WTC11 (cell line): Measurements from ENCODE around the gene DPP10. TPM values are rescaled to one million over a fixed set of nuclear protein-coding genes. Genes with fewer than 3 reads are reported as not detected.

Source experiments
- ATAC-seq: fragments of 200-7000 bp; cut with Tn5 transposase; 2 replicates; pipeline ENCODE4 v1.10.0; 2021; ENCODE audit warnings: mild to moderate bottlenecking, moderate library complexity
- CTCF ChIA-PET: fragments of 300-600 bp; sonication (Branson Sonifier 250); formaldehyde crosslinking; loops from one replicate; lab custom pipeline; 2021; ENCODE audit warnings: antibody characterized with exemption; lab: Charles Lee
- POLR2A ChIA-PET: fragments of 350-600 bp; sonication (Branson Sonifier 250); formaldehyde crosslinking; loops from one replicate; lab custom pipeline; 2021; ENCODE audit warnings: antibody characterized with exemption; lab: Charles Lee
- DNase-seq: peaks from one replicate; pipeline ENCODE4 v3.0.0; 2021; ENCODE audit warnings: low spot score
- H3K27ac Mint-ChIP-seq: 2 replicates; pipeline ENCODE4 v1.8.0; 2021; ENCODE audit warnings: mixed read lengths
- H3K27me3 Mint-ChIP-seq: 2 replicates; pipeline ENCODE4 v1.8.0; 2021; ENCODE audit warnings: low read depth, mild to moderate bottlenecking, moderate library complexity, mixed read lengths
- H3K36me3 Mint-ChIP-seq: 2 replicates; pipeline ENCODE4 v1.8.0; 2021; ENCODE audit warnings: mixed read lengths
- H3K4me1 Mint-ChIP-seq: 2 replicates; pipeline ENCODE4 v1.8.0; 2022; ENCODE audit warnings: mixed read lengths
- H3K4me3 Mint-ChIP-seq: 2 replicates; pipeline ENCODE4 v1.8.0; 2021; ENCODE audit warnings: mild to moderate bottlenecking, moderate library complexity, mixed read lengths
- H3K9me3 Mint-ChIP-seq: 2 replicates; pipeline ENCODE4 v1.8.0; 2021; ENCODE audit warnings: mixed read lengths
- ELF4 ChIP-seq: sonication (generic); formaldehyde crosslinking; IDR thresholded peaks from 2 replicates; pipeline ENCODE4 v1.8.1; 2022; ENCODE audit warnings: low read depth, mild to moderate bottlenecking, moderate library complexity, missing genetic modification reagents
- EMX1 ChIP-seq: fragments of 250-450 bp; sonication (Bioruptor Pico); IDR thresholded peaks from 2 replicates; pipeline ENCODE4 v1.8.0; 2021; ENCODE audit warnings: mild to moderate bottlenecking
- FOXJ3 ChIP-seq: sonication (generic); formaldehyde crosslinking; IDR thresholded peaks from 2 replicates; pipeline ENCODE4 v1.9.0; 2021; ENCODE audit warnings: missing genetic modification reagents, mild to moderate bottlenecking, borderline replicate concordance
- GRHL2 ChIP-seq: fragments of 250-450 bp; sonication (Bioruptor Pico); IDR thresholded peaks from 2 replicates; pipeline ENCODE4 v1.8.0; 2022; ENCODE audit warnings: mild to moderate bottlenecking, moderate library complexity; ENCODE audit not compliant: insufficient replicate concordance, severe bottlenecking
- HMGA2 ChIP-seq: fragments of 250-450 bp; sonication (Bioruptor Pico); IDR thresholded peaks from 2 replicates; pipeline ENCODE4 v1.4.0; 2021; ENCODE audit warnings: mild to moderate bottlenecking, moderate library complexity
- MXD4 ChIP-seq: fragments of 250-450 bp; sonication (Bioruptor Pico); IDR thresholded peaks from 2 replicates; pipeline ENCODE4 v1.8.0; 2021; ENCODE audit warnings: mild to moderate bottlenecking, moderate library complexity, borderline replicate concordance
- MYBL2 ChIP-seq: sonication (generic); formaldehyde crosslinking; IDR thresholded peaks from 2 replicates; pipeline ENCODE4 v1.8.1; 2023; ENCODE audit warnings: mild to moderate bottlenecking, moderate library complexity, missing genetic modification reagents
- NFE2L1 ChIP-seq: sonication (generic); formaldehyde crosslinking; IDR thresholded peaks from 2 replicates; pipeline ENCODE4 v1.8.1; 2023; ENCODE audit warnings: missing genetic modification reagents
- NFYB ChIP-seq: sonication (generic); formaldehyde crosslinking; conservative IDR thresholded peaks from 2 replicates; pipeline ENCODE4 v1.8.0; 2022; ENCODE audit warnings: low read depth, missing genetic modification reagents
- NR1H2 ChIP-seq: sonication (generic); formaldehyde crosslinking; IDR thresholded peaks from 2 replicates; pipeline ENCODE4 v1.9.0; 2021; ENCODE audit warnings: mild to moderate bottlenecking, moderate library complexity, missing genetic modification reagents
- NR3C1 ChIP-seq: sonication (generic); formaldehyde crosslinking; conservative IDR thresholded peaks from 2 replicates; pipeline ENCODE4 v1.8.1; 2023; ENCODE audit warnings: low read depth, mild to moderate bottlenecking, missing genetic modification reagents
- PRRX2 ChIP-seq: fragments of 250-450 bp; sonication (Bioruptor Pico); IDR thresholded peaks from 2 replicates; pipeline ENCODE4 v1.8.0; 2021; ENCODE audit warnings: mild to moderate bottlenecking
- SP1 ChIP-seq: sonication (generic); formaldehyde crosslinking; conservative IDR thresholded peaks from 2 replicates; pipeline ENCODE4 v1.8.1; 2022; ENCODE audit warnings: missing genetic modification reagents
- TCF7 ChIP-seq: sonication (generic); formaldehyde crosslinking; IDR thresholded peaks from 2 replicates; pipeline ENCODE4 v1.8.0; 2022; ENCODE audit warnings: mild to moderate bottlenecking, low read depth, missing genetic modification reagents, moderate library complexity
- ZNF396 ChIP-seq: fragments of 250-450 bp; sonication (Bioruptor Pico); IDR thresholded peaks from 2 replicates; pipeline ENCODE4 v1.8.0; 2021; ENCODE audit warnings: mild to moderate bottlenecking, moderate library complexity, borderline replicate concordance
- ZNF671 ChIP-seq: fragments of 250-450 bp; sonication (Bioruptor Pico); IDR thresholded peaks from 2 replicates; pipeline ENCODE4 v1.8.0; 2021; ENCODE audit warnings: mild to moderate bottlenecking
- total RNA-seq: library from RNA; stranded (reverse); gene quantifications from 3 replicates; pipeline ENCODE4 v1.2.3, GENCODE V29; 2021
- TF ChIP-seq, protein P1 (sequence below): sonication (generic); formaldehyde crosslinking; IDR thresholded peaks from 2 replicates; pipeline ENCODE4 v1.8.1; 2023; ENCODE audit warnings: mild to moderate bottlenecking, missing genetic modification reagents
- TF ChIP-seq, protein P2 (sequence below): sonication (generic); formaldehyde crosslinking; IDR thresholded peaks from 2 replicates; pipeline ENCODE4 v1.8.1; 2023; ENCODE audit warnings: mild to moderate bottlenecking, missing genetic modification reagents
- TF ChIP-seq, protein P3 (sequence below): fragments of 250-450 bp; sonication (Bioruptor Pico); IDR thresholded peaks from 2 replicates; pipeline ENCODE4 v2.1.2; 2022; ENCODE audit warnings: mild to moderate bottlenecking, moderate library complexity
- TF ChIP-seq, protein P4 (sequence below): sonication (generic); formaldehyde crosslinking; conservative IDR thresholded peaks from 2 replicates; pipeline ENCODE4 v1.8.1; 2023; ENCODE audit warnings: mild to moderate bottlenecking, low read depth, missing genetic modification reagents, moderate library complexity
- TF ChIP-seq, protein P5 (sequence below): sonication (generic); formaldehyde crosslinking; IDR thresholded peaks from 2 replicates; pipeline ENCODE4 v1.8.1; 2023; ENCODE audit warnings: mild to moderate bottlenecking, missing genetic modification reagents, moderate library complexity
- TF ChIP-seq, protein P6 (sequence below): sonication (generic); formaldehyde crosslinking; IDR thresholded peaks from 2 replicates; pipeline ENCODE4 v1.8.0; 2022; ENCODE audit warnings: mild to moderate bottlenecking, missing genetic modification reagents
- TF ChIP-seq, protein P7 (sequence below): sonication (generic); formaldehyde crosslinking; IDR thresholded peaks from 2 replicates; pipeline ENCODE4 v1.8.1; 2023; ENCODE audit warnings: mild to moderate bottlenecking, missing genetic modification reagents, borderline replicate concordance

DPP10 gene
- total RNA-seq, 1 experiment from 2014 or later: 4.0 TPM

DNA sequence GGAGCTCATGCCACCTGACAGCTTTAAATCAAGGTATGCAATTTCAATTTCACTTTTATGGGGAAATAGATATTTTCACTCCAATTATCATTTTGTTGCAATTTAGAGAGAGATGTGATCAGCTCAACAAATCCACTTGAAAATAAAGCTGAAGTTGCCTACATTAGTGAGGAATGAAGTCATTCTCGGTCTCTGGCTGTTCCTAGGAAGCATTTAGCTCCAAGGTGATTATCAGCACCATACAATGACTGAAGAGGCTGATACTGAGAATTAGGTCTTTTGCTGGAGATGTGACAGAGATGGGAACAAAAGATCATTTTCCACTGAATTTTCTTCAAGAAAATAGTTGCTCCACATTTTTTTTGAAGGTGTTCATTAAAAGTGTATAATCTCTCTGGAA lies 1303.7 kb downstream of the DPP10 start:
- no peak for TF ChIP-seq ELF4
- TF ChIP-seq GRHL2 (CRISPR knock-in tag): no peak
- TF ChIP-seq, protein P1, sequence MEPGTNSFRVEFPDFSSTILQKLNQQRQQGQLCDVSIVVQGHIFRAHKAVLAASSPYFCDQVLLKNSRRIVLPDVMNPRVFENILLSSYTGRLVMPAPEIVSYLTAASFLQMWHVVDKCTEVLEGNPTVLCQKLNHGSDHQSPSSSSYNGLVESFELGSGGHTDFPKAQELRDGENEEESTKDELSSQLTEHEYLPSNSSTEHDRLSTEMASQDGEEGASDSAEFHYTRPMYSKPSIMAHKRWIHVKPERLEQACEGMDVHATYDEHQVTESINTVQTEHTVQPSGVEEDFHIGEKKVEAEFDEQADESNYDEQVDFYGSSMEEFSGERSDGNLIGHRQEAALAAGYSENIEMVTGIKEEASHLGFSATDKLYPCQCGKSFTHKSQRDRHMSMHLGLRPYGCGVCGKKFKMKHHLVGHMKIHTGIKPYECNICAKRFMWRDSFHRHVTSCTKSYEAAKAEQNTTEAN (CRISPR knock-in tag): no peak
- no peak for TF ChIP-seq EMX1 (CRISPR knock-in tag)
- TF ChIP-seq HMGA2 (CRISPR knock-in tag): no peak
- TF ChIP-seq ZNF396: no peak
- no peak for TF ChIP-seq TCF7 (CRISPR knock-in tag)
- TF ChIP-seq NFYB (CRISPR knock-in tag): no peak
- TF ChIP-seq, protein P2, sequence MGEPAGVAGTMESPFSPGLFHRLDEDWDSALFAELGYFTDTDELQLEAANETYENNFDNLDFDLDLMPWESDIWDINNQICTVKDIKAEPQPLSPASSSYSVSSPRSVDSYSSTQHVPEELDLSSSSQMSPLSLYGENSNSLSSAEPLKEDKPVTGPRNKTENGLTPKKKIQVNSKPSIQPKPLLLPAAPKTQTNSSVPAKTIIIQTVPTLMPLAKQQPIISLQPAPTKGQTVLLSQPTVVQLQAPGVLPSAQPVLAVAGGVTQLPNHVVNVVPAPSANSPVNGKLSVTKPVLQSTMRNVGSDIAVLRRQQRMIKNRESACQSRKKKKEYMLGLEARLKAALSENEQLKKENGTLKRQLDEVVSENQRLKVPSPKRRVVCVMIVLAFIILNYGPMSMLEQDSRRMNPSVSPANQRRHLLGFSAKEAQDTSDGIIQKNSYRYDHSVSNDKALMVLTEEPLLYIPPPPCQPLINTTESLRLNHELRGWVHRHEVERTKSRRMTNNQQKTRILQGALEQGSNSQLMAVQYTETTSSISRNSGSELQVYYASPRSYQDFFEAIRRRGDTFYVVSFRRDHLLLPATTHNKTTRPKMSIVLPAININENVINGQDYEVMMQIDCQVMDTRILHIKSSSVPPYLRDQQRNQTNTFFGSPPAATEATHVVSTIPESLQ (CRISPR knock-in tag): no peak
- no peak for TF ChIP-seq SP1 (CRISPR knock-in tag)
- TF ChIP-seq, protein P3, sequence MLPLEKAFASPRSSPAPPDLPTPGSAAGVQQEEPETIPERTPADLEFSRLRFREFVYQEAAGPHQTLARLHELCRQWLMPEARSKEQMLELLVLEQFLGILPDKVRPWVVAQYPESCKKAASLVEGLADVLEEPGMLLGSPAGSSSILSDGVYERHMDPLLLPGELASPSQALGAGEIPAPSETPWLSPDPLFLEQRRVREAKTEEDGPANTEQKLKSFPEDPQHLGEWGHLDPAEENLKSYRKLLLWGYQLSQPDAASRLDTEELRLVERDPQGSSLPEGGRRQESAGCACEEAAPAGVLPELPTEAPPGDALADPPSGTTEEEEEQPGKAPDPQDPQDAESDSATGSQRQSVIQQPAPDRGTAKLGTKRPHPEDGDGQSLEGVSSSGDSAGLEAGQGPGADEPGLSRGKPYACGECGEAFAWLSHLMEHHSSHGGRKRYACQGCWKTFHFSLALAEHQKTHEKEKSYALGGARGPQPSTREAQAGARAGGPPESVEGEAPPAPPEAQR (CRISPR knock-in tag): no peak
- no peak for TF ChIP-seq MYBL2 (CRISPR knock-in tag)
- TF ChIP-seq, protein P4, sequence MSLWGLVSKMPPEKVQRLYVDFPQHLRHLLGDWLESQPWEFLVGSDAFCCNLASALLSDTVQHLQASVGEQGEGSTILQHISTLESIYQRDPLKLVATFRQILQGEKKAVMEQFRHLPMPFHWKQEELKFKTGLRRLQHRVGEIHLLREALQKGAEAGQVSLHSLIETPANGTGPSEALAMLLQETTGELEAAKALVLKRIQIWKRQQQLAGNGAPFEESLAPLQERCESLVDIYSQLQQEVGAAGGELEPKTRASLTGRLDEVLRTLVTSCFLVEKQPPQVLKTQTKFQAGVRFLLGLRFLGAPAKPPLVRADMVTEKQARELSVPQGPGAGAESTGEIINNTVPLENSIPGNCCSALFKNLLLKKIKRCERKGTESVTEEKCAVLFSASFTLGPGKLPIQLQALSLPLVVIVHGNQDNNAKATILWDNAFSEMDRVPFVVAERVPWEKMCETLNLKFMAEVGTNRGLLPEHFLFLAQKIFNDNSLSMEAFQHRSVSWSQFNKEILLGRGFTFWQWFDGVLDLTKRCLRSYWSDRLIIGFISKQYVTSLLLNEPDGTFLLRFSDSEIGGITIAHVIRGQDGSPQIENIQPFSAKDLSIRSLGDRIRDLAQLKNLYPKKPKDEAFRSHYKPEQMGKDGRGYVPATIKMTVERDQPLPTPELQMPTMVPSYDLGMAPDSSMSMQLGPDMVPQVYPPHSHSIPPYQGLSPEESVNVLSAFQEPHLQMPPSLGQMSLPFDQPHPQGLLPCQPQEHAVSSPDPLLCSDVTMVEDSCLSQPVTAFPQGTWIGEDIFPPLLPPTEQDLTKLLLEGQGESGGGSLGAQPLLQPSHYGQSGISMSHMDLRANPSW (CRISPR knock-in tag): no peak
- no peak for TF ChIP-seq FOXJ3 (CRISPR knock-in tag)
- TF ChIP-seq ZNF671 (CRISPR knock-in tag): no peak
- TF ChIP-seq, all 79 proteins: peak for 0
- ChIA-PET POLR2A (interaction anchor here (0.5 kb wide), 1 partner anchor 199 kb away, joined by 3 read pairs; no protein-coding TSS in a partner anchor), CTCF (no interaction called here)
- ATAC-seq: no peak
- Mint-ChIP-seq H3K27me3 (no peaks in the 10 kb centered on the region), H3K4me3 (no peak overlapping the region), H3K9me3 (peaks cover 7% of the 10 kb centered on the region; the same call in 1 of the 2 replicates), H3K27ac (no peak overlapping the region), H3K36me3 (peaks cover 4% of the 10 kb centered on the region; the same call in 1 of the 2 replicates), H3K4me1 (no peaks in the 10 kb centered on the region)
- no peak for DNase-seq

DNA sequence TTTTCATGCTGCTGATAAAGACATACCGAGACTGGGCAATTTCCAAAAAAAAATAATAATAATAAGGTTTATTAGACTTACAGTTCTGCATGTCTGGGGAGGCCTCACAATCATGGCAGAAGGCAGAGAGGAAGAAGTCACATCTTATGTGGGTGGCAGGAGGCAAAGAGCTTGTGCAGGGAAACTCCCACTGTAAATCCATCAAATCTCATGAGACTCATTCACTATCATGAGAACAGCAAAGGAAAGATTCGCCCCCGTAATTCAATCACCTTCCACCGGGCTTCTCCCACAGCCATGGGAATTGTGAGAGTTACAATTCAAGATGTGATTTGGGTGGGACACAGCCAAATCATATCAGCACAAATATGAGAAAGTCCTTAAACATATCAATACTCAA lies 1314.8 kb downstream of the DPP10 start:
- Mint-ChIP-seq H3K27me3 (no peaks in the 10 kb centered on the region), H3K9me3 (peaks cover 19% of the 10 kb centered on the region), H3K4me3 (no peak overlapping the region), H3K36me3 (peaks cover 7% of the 10 kb centered on the region; the same call in 1 of the 2 replicates), H3K4me1 (peaks cover 2% of the 10 kb centered on the region; the same call in 1 of the 2 replicates), H3K27ac (no peak overlapping the region)
- no peak for ATAC-seq
- POLR2A ChIA-PET: no interaction called here
- no peak for DNase-seq
- CTCF ChIA-PET: no interaction called here
- TF ChIP-seq, protein P5, sequence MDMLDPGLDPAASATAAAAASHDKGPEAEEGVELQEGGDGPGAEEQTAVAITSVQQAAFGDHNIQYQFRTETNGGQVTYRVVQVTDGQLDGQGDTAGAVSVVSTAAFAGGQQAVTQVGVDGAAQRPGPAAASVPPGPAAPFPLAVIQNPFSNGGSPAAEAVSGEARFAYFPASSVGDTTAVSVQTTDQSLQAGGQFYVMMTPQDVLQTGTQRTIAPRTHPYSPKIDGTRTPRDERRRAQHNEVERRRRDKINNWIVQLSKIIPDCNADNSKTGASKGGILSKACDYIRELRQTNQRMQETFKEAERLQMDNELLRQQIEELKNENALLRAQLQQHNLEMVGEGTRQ (CRISPR knock-in tag): no peak
- TF ChIP-seq NR3C1 (CRISPR knock-in tag) (no peak), NR1H2 (CRISPR knock-in tag) (no peak), MXD4 (CRISPR knock-in tag) (no peak), MYBL2 (CRISPR knock-in tag) (no peak), ELF4 (no peak), PRRX2 (CRISPR knock-in tag) (no peak), NFE2L1 (CRISPR knock-in tag) (no peak), EMX1 (CRISPR knock-in tag) (no peak)
- TF ChIP-seq, protein P6, sequence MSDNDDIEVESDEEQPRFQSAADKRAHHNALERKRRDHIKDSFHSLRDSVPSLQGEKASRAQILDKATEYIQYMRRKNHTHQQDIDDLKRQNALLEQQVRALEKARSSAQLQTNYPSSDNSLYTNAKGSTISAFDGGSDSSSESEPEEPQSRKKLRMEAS (CRISPR knock-in tag): no peak
- TF ChIP-seq, protein P7, sequence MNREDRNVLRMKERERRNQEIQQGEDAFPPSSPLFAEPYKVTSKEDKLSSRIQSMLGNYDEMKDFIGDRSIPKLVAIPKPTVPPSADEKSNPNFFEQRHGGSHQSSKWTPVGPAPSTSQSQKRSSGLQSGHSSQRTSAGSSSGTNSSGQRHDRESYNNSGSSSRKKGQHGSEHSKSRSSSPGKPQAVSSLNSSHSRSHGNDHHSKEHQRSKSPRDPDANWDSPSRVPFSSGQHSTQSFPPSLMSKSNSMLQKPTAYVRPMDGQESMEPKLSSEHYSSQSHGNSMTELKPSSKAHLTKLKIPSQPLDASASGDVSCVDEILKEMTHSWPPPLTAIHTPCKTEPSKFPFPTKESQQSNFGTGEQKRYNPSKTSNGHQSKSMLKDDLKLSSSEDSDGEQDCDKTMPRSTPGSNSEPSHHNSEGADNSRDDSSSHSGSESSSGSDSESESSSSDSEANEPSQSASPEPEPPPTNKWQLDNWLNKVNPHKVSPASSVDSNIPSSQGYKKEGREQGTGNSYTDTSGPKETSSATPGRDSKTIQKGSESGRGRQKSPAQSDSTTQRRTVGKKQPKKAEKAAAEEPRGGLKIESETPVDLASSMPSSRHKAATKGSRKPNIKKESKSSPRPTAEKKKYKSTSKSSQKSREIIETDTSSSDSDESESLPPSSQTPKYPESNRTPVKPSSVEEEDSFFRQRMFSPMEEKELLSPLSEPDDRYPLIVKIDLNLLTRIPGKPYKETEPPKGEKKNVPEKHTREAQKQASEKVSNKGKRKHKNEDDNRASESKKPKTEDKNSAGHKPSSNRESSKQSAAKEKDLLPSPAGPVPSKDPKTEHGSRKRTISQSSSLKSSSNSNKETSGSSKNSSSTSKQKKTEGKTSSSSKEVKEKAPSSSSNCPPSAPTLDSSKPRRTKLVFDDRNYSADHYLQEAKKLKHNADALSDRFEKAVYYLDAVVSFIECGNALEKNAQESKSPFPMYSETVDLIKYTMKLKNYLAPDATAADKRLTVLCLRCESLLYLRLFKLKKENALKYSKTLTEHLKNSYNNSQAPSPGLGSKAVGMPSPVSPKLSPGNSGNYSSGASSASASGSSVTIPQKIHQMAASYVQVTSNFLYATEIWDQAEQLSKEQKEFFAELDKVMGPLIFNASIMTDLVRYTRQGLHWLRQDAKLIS (CRISPR knock-in tag): no peak
